GM06990 (cell line): ENCODE measurements around the gene CRPPA.

Source experiments
- DNase-seq: peaks from one replicate; pipeline ENCODE4 v3.0.0-alpha.2; 2011; ENCODE audit not compliant: insufficient read length; ENCODE audit errors: extremely low read depth
- H3K27me3 ChIP-seq: replicated peaks from 2 replicates; pipeline ENCODE4 v1.6.0; 2011; ENCODE audit warnings: low read length; ENCODE audit not compliant: control insufficient read depth, insufficient read depth
- H3K36me3 ChIP-seq: 2 replicates; pipeline ENCODE4 v1.5.1; 2011; ENCODE audit warnings: low read length; ENCODE audit not compliant: control insufficient read depth, insufficient read depth
- H3K4me3 ChIP-seq: replicated peaks from 2 replicates; pipeline ENCODE4 v1.5.1; 2011; ENCODE audit warnings: low read depth, mild to moderate bottlenecking, control low read depth, low read length
- CTCF ChIP-seq: IDR thresholded peaks from 2 replicates; pipeline ENCODE4 v1.5.1; 2011; ENCODE audit warnings: low read length, control low read depth, mild to moderate bottlenecking, inconsistent platforms; ENCODE audit not compliant: insufficient read depth, poor library complexity, severe bottlenecking

Gene CRPPA

DNA sequence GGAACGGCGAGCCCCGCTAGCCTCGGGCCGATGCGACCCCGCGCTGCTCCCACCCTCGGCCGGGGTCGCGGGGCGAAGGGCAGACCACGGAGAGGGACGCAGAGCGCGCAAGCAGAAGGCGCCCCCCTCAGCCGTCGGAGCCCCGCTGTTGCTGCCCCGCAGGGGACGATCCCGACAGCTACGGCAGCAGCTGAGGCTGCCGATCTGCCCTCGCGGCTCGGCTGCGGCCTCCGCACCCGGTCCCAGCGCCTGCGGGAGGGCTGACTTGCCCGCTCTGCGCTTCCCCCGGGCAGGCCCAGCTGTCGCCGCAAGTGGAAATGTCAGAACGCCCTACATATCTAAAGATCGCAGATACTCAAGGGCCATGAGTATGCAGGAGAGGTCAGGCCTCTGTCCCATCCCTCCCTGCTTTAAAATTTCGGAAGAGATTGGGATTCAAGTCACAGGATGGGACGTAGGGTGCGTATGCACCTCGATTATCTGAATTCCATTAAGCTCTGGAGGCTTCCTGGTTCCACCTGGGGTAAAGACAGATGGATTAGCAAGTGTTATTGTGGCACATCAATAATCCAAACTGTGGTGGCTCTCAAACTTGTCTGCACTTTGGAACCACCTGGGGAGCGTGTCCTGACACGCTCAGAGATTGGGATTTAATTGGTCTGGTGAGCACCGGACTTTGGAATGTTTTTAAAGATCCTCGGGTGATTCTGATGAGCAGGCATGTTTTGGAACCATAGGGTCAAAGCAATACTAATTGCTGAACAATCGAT, at the start of gene CRPPA:
Gene CRPPA (minus strand): TSS at position 206 of the 770 bp plus-strand sequence. CDS start 216 bp downstream, outside the sequence.
- H3K27me3 ChIP-seq, result no peaks in the 10 kb centered on the region
- peak within 1 kb of the TSS; percentile 20 for H3K4me3 ChIP-seq
- no peak for DNase-seq
- no peaks in the 10 kb centered on the region for H3K36me3 ChIP-seq
- no peak for TF ChIP-seq CTCF

GRCh38 chr7:16465469-16466361, 44.4 kb upstream of the CRPPA start, which contains the start of gene SOSTDC1:
SOSTDC1 (minus strand) TSS chr7:16465738; CDS start chr7:16465668, 70 bp downstream.
- no peak for TF ChIP-seq CTCF
- Histone ChIP-seq H3K4me3 (no peak within 1 kb of the TSS), H3K36me3 (no peaks in the 10 kb centered on the region), H3K27me3 (no peaks in the 10 kb centered on the region)
- DNase-seq, result no peak

GRCh38 chr7:16463949-16464715, 42.8 kb upstream of the CRPPA start:
- Histone ChIP-seq H3K36me3 (no peaks in the 10 kb centered on the region), H3K4me3 (no peak overlapping the region), H3K27me3 (no peaks in the 10 kb centered on the region)
- no peak for TF ChIP-seq CTCF
- no peak for DNase-seq

GRCh38 chr7:16463520-16463919, 42.2 kb upstream of the CRPPA start:
- DNase-seq, result no peak
- Histone ChIP-seq H3K36me3 (no peaks in the 10 kb centered on the region), H3K27me3 (no peaks in the 10 kb centered on the region), H3K4me3 (no peak overlapping the region)
- no peak for TF ChIP-seq CTCF

GRCh38 chr7:16462431-16462889, 41.1 kb upstream of the CRPPA start:
- Histone ChIP-seq H3K36me3 (no peaks in the 10 kb centered on the region), H3K27me3 (no peaks in the 10 kb centered on the region), H3K4me3 (no peak overlapping the region)
- TF ChIP-seq CTCF, result no peak
- DNase-seq, result no peak
